ENCODE measurements around the gene CASP7. TPM values are rescaled to one million over a fixed set of nuclear protein-coding genes. Genes with fewer than 3 reads are reported as not detected.

The CASP7 gene
- total and polyA plus RNA-seq, 2 donors (not counting 1 experiment from before 2014, with no cell fraction given) = 5.7 to 23.9 TPM

GRCh38 chr10:113631684-113632367, 47.9 kb upstream of the CASP7 start:
- H2AFZ ChIP-seq (ENCODE audit: insufficient read depth, low read depth, low read length, poor library complexity, severe bottlenecking) = no peak overlapping the region
- peaks cover 0 to 7% (median 0%) of the 10 kb centered on the region in 4 experiments for H3K27me3 ChIP-seq (replicated peaks in 1 of 4; ENCODE audit: control extremely low read depth in 1 of 4, control insufficient read depth in 3 of 4, insufficient read depth in 4 of 4, low read length in 3 of 4)
- H3K4me2 ChIP-seq (replicated peaks; ENCODE audit: low read depth, low read length, poor library complexity, severe bottlenecking) = no peak overlapping the region
- H3K4me1 Mint-ChIP-seq = no peaks in the 10 kb centered on the region
- no peak overlapping the region for H3K9ac ChIP-seq (ENCODE audit: low read length)
- H3K4me3 Mint-ChIP-seq = no peak overlapping the region
- H3K27ac Mint-ChIP-seq = no peak overlapping the region
- H3K27ac ChIP-seq (ENCODE audit: low read length in 2 of 2) = no peak overlapping the region
- TF ChIP-seq EZH2 (IDR thresholded peaks at IDR 0.05; ENCODE audit: borderline replicate concordance, insufficient read depth, low read depth, low read length, poor library complexity, severe bottlenecking) = no peak
- DNase-seq (no peak), ATAC-seq (ENCODE audit: low read depth) (no peak)
- CTCF ChIA-PET = no interaction called here
- WGBS (ENCODE audit: insufficient coverage) = 89% methylated on average over 1 of the region's 6 CpGs
- no peaks in the 10 kb centered on the region for H3K79me2 ChIP-seq (ENCODE audit: control insufficient read depth, insufficient read depth, low read length)
- POLR2A ChIA-PET = no interaction called here
- no peaks in the 10 kb centered on the region for H3K36me3 ChIP-seq (replicated peaks in 1 of 2; ENCODE audit: control extremely low read depth in 1 of 2, control insufficient read depth in 1 of 2, extremely low read depth in 1 of 2, insufficient read depth in 2 of 2, low read length in 1 of 2)
- H3K4me3 ChIP-seq (ENCODE audit: control extremely low read depth in 1 of 5, extremely low read depth in 1 of 5, insufficient read depth in 1 of 5, low read depth in 2 of 5, low read length in 4 of 5) = no peak overlapping the region
- H3K9me3 ChIP-seq (ENCODE audit: control extremely low read depth in 1 of 3, control insufficient read depth in 2 of 3, insufficient read depth in 1 of 3, low read length in 2 of 3) = no peaks in the 10 kb centered on the region
- no peaks in the 10 kb centered on the region for H4K20me1 ChIP-seq (ENCODE audit: control insufficient read depth, insufficient read depth, low read length, poor library complexity, severe bottlenecking)
- no peaks in the 10 kb centered on the region for H3K9me3 Mint-ChIP-seq (ENCODE audit: insufficient read depth)
- intact Hi-C loops (cut with micrococcal nuclease) = no loop called here
- no peaks in the 10 kb centered on the region for H3K4me1 ChIP-seq (ENCODE audit: control insufficient read depth in 2 of 2, insufficient read depth in 2 of 2, low read length in 2 of 2)
- H3K27me3 Mint-ChIP-seq = peaks cover 28% of the 10 kb centered on the region

DNA sequence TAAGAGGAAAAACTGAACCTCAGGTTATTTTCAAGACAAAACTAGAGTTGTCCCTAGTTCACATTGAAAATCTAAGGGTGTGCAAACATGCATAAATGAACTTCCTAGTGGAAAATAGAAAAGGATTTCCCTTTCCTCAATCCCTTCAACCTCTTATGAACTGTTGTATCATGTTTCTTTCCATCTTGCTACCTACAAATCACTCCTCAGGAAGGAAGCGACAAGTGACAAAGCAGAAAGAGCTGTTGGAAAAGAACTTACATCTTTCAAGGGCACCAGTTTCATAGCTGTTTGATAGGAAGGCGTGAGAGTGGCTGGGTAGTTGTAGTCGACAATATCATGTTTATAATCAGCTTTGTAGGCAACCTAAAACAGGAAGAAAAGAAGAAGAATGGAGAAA, 39.7 kb upstream of the CASP7 start:
- no peak for TF ChIP-seq CTCF (IDR thresholded peaks at IDR 0.05)
- TF ChIP-seq EZH2 (IDR thresholded peaks at IDR 0.05; ENCODE audit: borderline replicate concordance, insufficient read depth, low read depth, low read length, poor library complexity, severe bottlenecking) = no peak
- peaks cover 40% of the 10 kb centered on the region for H3K27me3 Mint-ChIP-seq
- no peak overlapping the region for H2AFZ ChIP-seq (ENCODE audit: insufficient read depth, low read depth, low read length, poor library complexity, severe bottlenecking)
- no peaks in the 10 kb centered on the region for H3K9me3 Mint-ChIP-seq (ENCODE audit: insufficient read depth)
- peaks cover 0 to 7% (median 0%) of the 10 kb centered on the region in 4 experiments for H3K27me3 ChIP-seq (replicated peaks in 1 of 4; ENCODE audit: control extremely low read depth in 1 of 4, control insufficient read depth in 3 of 4, insufficient read depth in 4 of 4, low read length in 3 of 4)
- H3K4me1 Mint-ChIP-seq = no peaks in the 10 kb centered on the region
- no CpG with 5 or more reads among the region's 3 CpGs for WGBS (ENCODE audit: insufficient coverage)
- POLR2A ChIA-PET = no interaction called here
- no peaks in the 10 kb centered on the region for H4K20me1 ChIP-seq (ENCODE audit: control insufficient read depth, insufficient read depth, low read length, poor library complexity, severe bottlenecking)
- no peaks in the 10 kb centered on the region for H3K9me3 ChIP-seq (ENCODE audit: control extremely low read depth in 1 of 3, control insufficient read depth in 2 of 3, insufficient read depth in 1 of 3, low read length in 2 of 3)
- no peak overlapping the region for H3K27ac Mint-ChIP-seq
- no peaks in the 10 kb centered on the region for H3K79me2 ChIP-seq (ENCODE audit: control insufficient read depth, insufficient read depth, low read length)
- DNase-seq (no peak), ATAC-seq (ENCODE audit: low read depth) (no peak)
- intact Hi-C loops (cut with micrococcal nuclease) = no loop called here
- H3K4me3 Mint-ChIP-seq = no peak overlapping the region
- no peak overlapping the region for H3K4me2 ChIP-seq (replicated peaks; ENCODE audit: low read depth, low read length, poor library complexity, severe bottlenecking)
- H3K4me1 ChIP-seq (ENCODE audit: control insufficient read depth in 2 of 2, insufficient read depth in 2 of 2, low read length in 2 of 2) = no peaks in the 10 kb centered on the region
- CTCF ChIA-PET = no interaction called here
- H3K4me3 ChIP-seq (ENCODE audit: control extremely low read depth in 1 of 5, extremely low read depth in 1 of 5, insufficient read depth in 1 of 5, low read depth in 2 of 5, low read length in 4 of 5) = no peak overlapping the region
- H3K27ac ChIP-seq (ENCODE audit: low read length in 2 of 2) = no peak overlapping the region
- H3K9ac ChIP-seq (ENCODE audit: low read length) = no peak overlapping the region
- no peaks in the 10 kb centered on the region for H3K36me3 ChIP-seq (replicated peaks in 1 of 2; ENCODE audit: control extremely low read depth in 1 of 2, control insufficient read depth in 1 of 2, extremely low read depth in 1 of 2, insufficient read depth in 2 of 2, low read length in 1 of 2)

Measured in B cell (primary cell).